HepG2 (cell line): ENCODE results near the gene CXADR. TPM values are rescaled to one million over a fixed set of nuclear protein-coding genes. Genes with fewer than 3 reads are reported as not detected.
A peak's percentile ranks its signal among the peaks of the same experiment; 100 is the strongest.

Source experiments
- ATAC-seq: fragments of 200-7000 bp; cut with Tn5 transposase; 3 replicates; pipeline ENCODE4 v1.9.1; 2020; ENCODE audit warnings: mild to moderate bottlenecking, moderate library complexity
- BruUV-seq: library from RNA; stranded (reverse); fragments of 400-500 nt; replicated peaks from 2 replicates; lab custom pipeline; 2021; lab: Mats Ljungman, UMichigan
- CTCF ChIA-PET: fragments of 300-600 bp; formaldehyde crosslinking; extraction: SDS; loops from one replicate; lab custom pipeline; 2021; ENCODE audit warnings: low total read pairs, inconsistent platforms, low intra/inter-chr PET ratio; lab: Yijun Ruan, JAX
- POLR2A ChIA-PET: fragments of 350-600 bp; sonication (Branson Sonifier 250); formaldehyde crosslinking; loops from one replicate; lab custom pipeline; 2020; ENCODE audit warnings: antibody characterized with exemption, inconsistent platforms; lab: Yijun Ruan, JAX
- DNase-seq: peaks from one replicate; pipeline ENCODE4 v3.0.0-alpha.2; 2015; ENCODE audit warnings: low spot score
- FAIRE-seq: peaks from 3 replicates; lab custom pipeline; 2011; peaks lifted over from hg19 to GRCh38; lab: Jason Lieb, UNC
- H2AFZ ChIP-seq: one replicate; pipeline ENCODE4 v1.6.1; 2011; ENCODE audit warnings: low read length, inconsistent platforms
- H3K27ac ChIP-seq: fragments of 300-600 bp; 3 replicates; pipeline ENCODE4 v1.8.0; 2011; ENCODE audit warnings: mixed run types, mild to moderate bottlenecking, mixed read lengths, low read length, inconsistent platforms; ENCODE audit not compliant: insufficient read depth; ENCODE audit errors: extremely low read length
- H3K27me3 ChIP-seq, 2 experiments: fragments of 200-600 bp in 1 of 2; 2 replicates in 1 of 2; 3 replicates in 1 of 2; pipeline versions ENCODE4 v1.6.0 to v1.8.0; 2011; ENCODE audit warnings: low read length in 2 of 2, mild to moderate bottlenecking in 2 of 2, moderate library complexity in 2 of 2, inconsistent platforms in 1 of 2; ENCODE audit not compliant: insufficient read depth in 2 of 2, control insufficient read depth in 1 of 2
- H3K36me3 ChIP-seq, 2 experiments: fragments of 200-600 bp in 1 of 2; replicated peaks in 1 of 2; 2 replicates in 1 of 2; 3 replicates in 1 of 2; pipeline versions ENCODE4 v1.5.1 to v1.8.0; 2011; ENCODE audit warnings: low read length in 2 of 2, inconsistent platforms in 1 of 2; ENCODE audit not compliant: insufficient read depth in 2 of 2, control insufficient read depth in 1 of 2
- H3K4me1 ChIP-seq: 2 replicates; pipeline ENCODE4 v1.5.1; 2012; ENCODE audit warnings: low read length, inconsistent platforms; ENCODE audit not compliant: insufficient read depth
- H3K4me2 ChIP-seq: 2 replicates; pipeline ENCODE4 v1.6.0; 2011; ENCODE audit warnings: low read depth, low read length, inconsistent platforms
- H3K4me3 ChIP-seq, 3 experiments: fragments of 200-600 bp in 1 of 3; sonication (generic), shearing (Covaris generic) in 1 of 3; replicated peaks in 1 of 3; 2 replicates each; pipeline ENCODE4 v1.5.1; 2011 to 2016; ENCODE audit warnings: low read length in 3 of 3, inconsistent platforms in 2 of 3, low read depth in 2 of 3, mild to moderate bottlenecking in 2 of 3, control low read depth in 1 of 3, mixed read lengths in 1 of 3; ENCODE audit not compliant: insufficient read depth in 1 of 3
- H3K79me2 ChIP-seq: one replicate; pipeline ENCODE4 v1.6.1; 2011; ENCODE audit warnings: low read length, inconsistent platforms; ENCODE audit not compliant: insufficient read depth
- H3K9ac ChIP-seq: 2 replicates; pipeline ENCODE4 v1.6.0; 2011; ENCODE audit warnings: mild to moderate bottlenecking, low read depth, low read length, inconsistent platforms; ENCODE audit not compliant: insufficient read depth
- H3K9me3 ChIP-seq: 2 replicates; pipeline ENCODE4 v1.5.1; 2012; ENCODE audit warnings: mild to moderate bottlenecking, low read length
- H4K20me1 ChIP-seq: 2 replicates; pipeline ENCODE4 v1.6.0; 2011; ENCODE audit warnings: inconsistent platforms, mild to moderate bottlenecking, low read length, moderate library complexity; ENCODE audit not compliant: insufficient read depth
- ATF1 ChIP-seq: IDR thresholded peaks from 2 replicates; pipeline ENCODE4 v1.6.1; 2016; ENCODE audit warnings: mild to moderate bottlenecking, control low read depth
- GATA4 ChIP-seq: sonication (generic); IDR thresholded peaks from 2 replicates; pipeline ENCODE4 v1.6.1; 2016; ENCODE audit warnings: antibody characterized with exemption, low read depth, borderline replicate concordance
- GATAD2A ChIP-seq: IDR thresholded peaks from 2 replicates; pipeline ENCODE4 v1.6.1; 2016
- HIVEP1 ChIP-seq: sonication (generic); formaldehyde crosslinking; IDR thresholded peaks from 2 replicates; pipeline ENCODE4 v1.4.0; 2020; ENCODE audit warnings: mild to moderate bottlenecking, missing genetic modification reagents
- KMT2A ChIP-seq: sonication (generic); formaldehyde crosslinking; IDR thresholded peaks from 2 replicates; pipeline ENCODE4 v1.4.0; 2020; ENCODE audit warnings: missing genetic modification reagents
- KMT2B ChIP-seq: IDR thresholded peaks from 2 replicates; pipeline ENCODE4 v1.6.1; 2016; ENCODE audit warnings: missing genetic modification reagents, missing compliant biosample characterization
- NFRKB ChIP-seq: fragments of 450-650 bp; IDR thresholded peaks from 2 replicates; pipeline ENCODE4 v1.6.1; 2017
- ONECUT2 ChIP-seq: sonication (generic); formaldehyde crosslinking; IDR thresholded peaks from 2 replicates; pipeline ENCODE4 v1.4.0; 2020; ENCODE audit warnings: missing genetic modification reagents
- SOX5 ChIP-seq: IDR thresholded peaks from 2 replicates; pipeline ENCODE4 v1.6.1; 2016; ENCODE audit warnings: borderline replicate concordance
- TGIF2 ChIP-seq: IDR thresholded peaks from 2 replicates; pipeline ENCODE4 v1.6.1; 2016; ENCODE audit warnings: control low read depth, missing compliant biosample characterization
- THAP9 ChIP-seq: sonication (generic); formaldehyde crosslinking; IDR thresholded peaks from 2 replicates; pipeline ENCODE4; 2020; ENCODE audit warnings: missing genetic modification reagents, mild to moderate bottlenecking, borderline replicate concordance
- ZC3H13 ChIP-seq: sonication (generic); formaldehyde crosslinking; IDR thresholded peaks from 2 replicates; pipeline ENCODE4 v1.8.1; 2023; ENCODE audit warnings: mild to moderate bottlenecking, missing genetic modification reagents, moderate library complexity
- ZMAT5 ChIP-seq: sonication (generic); formaldehyde crosslinking; IDR thresholded peaks from 2 replicates; pipeline ENCODE4 v1.5.0; 2020; ENCODE audit warnings: mild to moderate bottlenecking, low read depth, missing genetic modification reagents, borderline replicate concordance
- ZNF124 ChIP-seq: sonication (generic); formaldehyde crosslinking; IDR thresholded peaks from 2 replicates; pipeline ENCODE4 v1.4.0; 2020; ENCODE audit warnings: missing genetic modification reagents
- ZNF564 ChIP-seq: sonication (generic); formaldehyde crosslinking; IDR thresholded peaks from 2 replicates; pipeline ENCODE4 v1.8.1; 2023; ENCODE audit warnings: mild to moderate bottlenecking, missing genetic modification reagents
- WGBS: methylation state at CpG from one replicate; pipeline ENCODE4 v1.1.6; 2017; ENCODE audit warnings: low lambda C conversion rate; 5-methylcytosine and 5-hydroxymethylcytosine counted together
- in situ Hi-C: cut with HindIII; loops from 2 replicates; pipeline ENCODE4 v1.10.0; 2017; ENCODE audit warnings: low pct_unique_long_range_greater_than_20kb; ENCODE audit not compliant: extremely low pct_ligation_motif_present
- intact Hi-C: fragments of 100-400 bp; cut with micrococcal nuclease; formaldehyde crosslinking; loops from one replicate; pipeline ENCODE4 v1.10.0; 2022; ENCODE audit not compliant: unreplicated experiment
- polyA plus RNA-seq, 8 experiments: library from polyadenylated mRNA; depleted of rRNA in 3 of 8; stranded (reverse) in 7 of 8; unstranded in 1 of 8; fragments of >200 nt; fragmentation: Illumina TruSeq in 4 of 8; extraction: Trizol in 4 of 8; gene quantifications; 2 replicates each; pipeline versions ENCODE4 v1.2.1 to v1.2.3, GENCODE V29; 2011 to 2016; ENCODE audit warnings: low read depth in 4 of 8, missing spikeins in 1 of 8, mixed read lengths in 1 of 8; ENCODE audit not compliant: insufficient read depth in 1 of 8
- total RNA-seq, 5 experiments: library from RNA; depleted of rRNA; stranded (reverse); fragments of >200 nt; fragmentation: Illumina TruSeq; extraction: Trizol; gene quantifications; 2 replicates each; pipeline ENCODE4 v1.2.3, GENCODE V29; 2016; ENCODE audit warnings: low read depth in 1 of 5
- TF ChIP-seq, protein P1 (sequence below): sonication (generic); formaldehyde crosslinking; IDR thresholded peaks from 2 replicates; pipeline ENCODE4 v1.4.0; 2020; ENCODE audit warnings: missing genetic modification reagents

Gene CXADR
- total and polyA plus RNA-seq, 2 of the 13 experiments (the other 11 are each of a cell fraction or from before 2014, with no cell fraction given) = 86.8 to 110 TPM

- peak; percentile 30 for ATAC-seq
- in situ Hi-C loops = no loop called here
- H2AFZ ChIP-seq = no peak overlapping the region
- H3K4me1 ChIP-seq = peaks cover 44% of the 10 kb centered on the region
- BruUV-seq = TSS peak; percentile 57
- intact Hi-C loops = loop anchor here (10.0 kb wide), 1 partner anchor 203 kb away; the partner anchor contains the start of gene C21orf91
- 2% methylated on average over 25 of the region's 26 CpGs for WGBS
- peaks cover 0 to 12% of the 10 kb centered on the region in 2 experiments; a peak in 3 of 5 replicates for H3K36me3 ChIP-seq
- DNase-seq = peak; percentile 55
- no peaks in the 10 kb centered on the region for H3K9me3 ChIP-seq
- peak overlapping the region; percentile 89 for H3K4me2 ChIP-seq
- H4K20me1 ChIP-seq = no peaks in the 10 kb centered on the region
- FAIRE-seq = no peak
- H3K79me2 ChIP-seq = peaks cover 50% of the 10 kb centered on the region
- peak overlapping the region; percentile 86 for H3K9ac ChIP-seq
- H3K4me3 ChIP-seq = peak overlapping the region; percentile 82 to 90 (median 85)
- POLR2A ChIA-PET = interaction anchor here (0.7 to 1.6 kb wide), 3 partner anchors 11 to 139 kb away, joined by 3 read pairs; no protein-coding TSS in a partner anchor
- no peaks in the 10 kb centered on the region; a peak in 1 of 5 replicates for H3K27me3 ChIP-seq
- CTCF ChIA-PET = no interaction called here
- peak overlapping the region; percentile 73 for H3K27ac ChIP-seq
- TF ChIP-seq ZNF564 (0 out of 2 replicates have a peak, but pooled peaks have one; percentile 54), ZNF124 (CRISPR knock-in tag) (no peak), GATA4 (no peak), SOX5 (CRISPR knock-in tag) (0 out of 2 replicates have a peak, but pooled peaks have one; percentile 9), KMT2A (no peak), TGIF2 (CRISPR knock-in tag) (0 out of 2 replicates have a peak, but pooled peaks have one; percentile 5), ONECUT2 (CRISPR knock-in tag) (no peak), ZC3H13 (no peak), GATAD2A (0 out of 2 replicates have a peak, but pooled peaks have one; percentile 20), ZMAT5 (CRISPR knock-in tag) (no peak), NFRKB (no peak), KMT2B (CRISPR knock-in tag) (peak; percentile 49; the same call in 1 of the 2 replicates), ATF1 (CRISPR knock-in tag) (peak; percentile 76), THAP9 (CRISPR knock-in tag) (no peak), HIVEP1 (CRISPR knock-in tag) (peak; percentile 59; the same call in 1 of the 2 replicates)
- TF ChIP-seq, protein P1, sequence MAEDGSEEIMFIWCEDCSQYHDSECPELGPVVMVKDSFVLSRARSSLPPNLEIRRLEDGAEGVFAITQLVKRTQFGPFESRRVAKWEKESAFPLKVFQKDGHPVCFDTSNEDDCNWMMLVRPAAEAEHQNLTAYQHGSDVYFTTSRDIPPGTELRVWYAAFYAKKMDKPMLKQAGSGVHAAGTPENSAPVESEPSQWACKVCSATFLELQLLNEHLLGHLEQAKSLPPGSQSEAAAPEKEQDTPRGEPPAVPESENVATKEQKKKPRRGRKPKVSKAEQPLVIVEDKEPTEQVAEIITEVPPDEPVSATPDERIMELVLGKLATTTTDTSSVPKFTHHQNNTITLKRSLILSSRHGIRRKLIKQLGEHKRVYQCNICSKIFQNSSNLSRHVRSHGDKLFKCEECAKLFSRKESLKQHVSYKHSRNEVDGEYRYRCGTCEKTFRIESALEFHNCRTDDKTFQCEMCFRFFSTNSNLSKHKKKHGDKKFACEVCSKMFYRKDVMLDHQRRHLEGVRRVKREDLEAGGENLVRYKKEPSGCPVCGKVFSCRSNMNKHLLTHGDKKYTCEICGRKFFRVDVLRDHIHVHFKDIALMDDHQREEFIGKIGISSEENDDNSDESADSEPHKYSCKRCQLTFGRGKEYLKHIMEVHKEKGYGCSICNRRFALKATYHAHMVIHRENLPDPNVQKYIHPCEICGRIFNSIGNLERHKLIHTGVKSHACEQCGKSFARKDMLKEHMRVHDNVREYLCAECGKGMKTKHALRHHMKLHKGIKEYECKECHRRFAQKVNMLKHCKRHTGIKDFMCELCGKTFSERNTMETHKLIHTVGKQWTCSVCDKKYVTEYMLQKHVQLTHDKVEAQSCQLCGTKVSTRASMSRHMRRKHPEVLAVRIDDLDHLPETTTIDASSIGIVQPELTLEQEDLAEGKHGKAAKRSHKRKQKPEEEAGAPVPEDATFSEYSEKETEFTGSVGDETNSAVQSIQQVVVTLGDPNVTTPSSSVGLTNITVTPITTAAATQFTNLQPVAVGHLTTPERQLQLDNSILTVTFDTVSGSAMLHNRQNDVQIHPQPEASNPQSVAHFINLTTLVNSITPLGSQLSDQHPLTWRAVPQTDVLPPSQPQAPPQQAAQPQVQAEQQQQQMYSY (CRISPR knock-in tag) = no peak
Observed at GRCh38 chr21:17611414-17612022, 98.7 kb downstream of the CXADR start.
